ENCODE results near the gene PDE9A. TPM values are rescaled to one million over a fixed set of nuclear protein-coding genes. Genes with fewer than 3 reads are reported as not detected.

The PDE9A gene
- total and polyA plus RNA-seq, 4 experiments from 2014 or later, result 2.2 to 9.2 (median 5.3) TPM

DNA sequence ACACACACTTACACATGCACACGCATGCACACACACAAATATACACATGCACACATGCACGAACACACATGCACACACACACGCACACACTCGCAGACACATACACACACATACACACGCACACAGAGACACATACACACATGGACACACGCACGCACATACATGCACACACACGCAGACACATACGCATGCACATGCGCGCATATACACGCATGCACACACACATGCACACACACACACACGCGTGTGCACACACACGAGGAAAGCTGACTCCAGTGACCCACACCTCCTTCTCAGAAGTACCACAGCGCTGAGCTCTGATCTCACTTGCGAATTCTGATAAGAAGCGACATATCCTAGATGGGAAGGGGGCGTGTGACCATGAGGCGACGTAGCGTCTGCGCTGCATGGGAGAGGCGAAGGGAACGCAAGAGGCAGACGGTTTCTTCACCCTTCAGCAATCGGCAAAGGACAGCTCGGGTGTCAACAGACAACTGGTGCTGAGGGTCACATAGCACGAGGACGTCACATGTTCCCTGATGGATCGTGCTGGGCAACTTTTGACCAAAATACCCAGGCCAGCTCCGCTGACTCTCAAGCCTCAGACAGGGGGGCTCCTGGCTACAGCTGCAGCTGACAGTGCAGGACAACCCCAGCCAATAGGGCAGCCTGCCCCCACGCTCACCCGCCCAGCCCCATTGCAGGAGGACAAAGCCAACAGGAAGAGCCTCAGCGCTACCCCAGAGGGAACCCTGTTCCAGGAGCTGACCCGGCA is 16.0 kb upstream of the PDE9A start:
- ChIA-PET CTCF (ENCODE audit: partially characterized antibody) (no interaction called here), POLR2A (ENCODE audit: partially characterized antibody) (no interaction called here)
- no peaks in the 10 kb centered on the region for H3K4me1 ChIP-seq (ENCODE audit: insufficient read depth, low read length)
- Mint-ChIP-seq H3K36me3 (no peaks in the 10 kb centered on the region), H3K9me3 (no peaks in the 10 kb centered on the region), H3K4me1 (no peaks in the 10 kb centered on the region), H3K4me3 (no peak overlapping the region), H3K27ac (no peak overlapping the region), H3K27me3 (peaks cover 6 to 7% of the 10 kb centered on the region in 2 donors)
- DNase-seq, result no peak
- no peaks in the 10 kb centered on the region for H3K9me3 ChIP-seq (ENCODE audit: control insufficient read depth in 1 of 2, low read length in 2 of 2)
- intact Hi-C loops (cut with micrococcal nuclease), result no loop called here
- H3K36me3 ChIP-seq (ENCODE audit: insufficient read depth, low read length), result no peaks in the 10 kb centered on the region
- H3K27ac ChIP-seq (ENCODE audit: low read depth, low read length), result no peak overlapping the region
- no peaks in the 10 kb centered on the region for H3K27me3 ChIP-seq (ENCODE audit: insufficient read depth, low read length)
- H3K4me3 ChIP-seq (ENCODE audit: low read length in 2 of 2), result no peak overlapping the region

DNA sequence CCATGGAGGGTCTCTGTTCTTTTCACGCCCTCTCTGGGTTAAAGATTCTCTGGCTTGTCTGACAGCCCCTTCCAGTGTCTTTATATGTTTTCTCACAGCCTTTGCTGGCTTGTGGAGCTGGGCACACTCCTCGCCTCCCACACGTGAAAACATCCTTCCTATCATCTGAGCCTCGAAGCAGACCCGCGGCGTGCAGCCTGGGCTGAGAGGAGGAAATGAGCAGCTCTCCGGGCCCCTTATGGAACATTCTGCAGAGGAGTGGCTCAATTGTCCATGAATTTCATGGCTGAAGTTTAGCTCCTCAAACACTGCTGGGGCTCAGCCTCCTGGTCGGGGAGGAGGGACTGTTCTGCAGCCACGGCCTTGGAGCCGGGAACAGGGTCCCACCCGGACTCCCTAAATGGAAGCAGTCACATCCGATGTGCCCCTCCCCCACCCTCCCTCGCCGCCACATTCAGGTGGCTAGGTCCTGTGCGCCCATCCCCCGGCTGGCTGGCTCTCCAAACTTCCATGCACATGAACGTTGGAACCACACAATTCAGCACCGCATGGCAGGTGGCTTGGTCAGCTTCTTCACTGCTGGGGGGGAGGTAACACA is 15.1 kb upstream of the PDE9A start:
- H3K9me3 ChIP-seq (ENCODE audit: control insufficient read depth in 1 of 2, low read length in 2 of 2), result no peaks in the 10 kb centered on the region
- H3K4me1 ChIP-seq (ENCODE audit: insufficient read depth, low read length), result no peaks in the 10 kb centered on the region
- H3K27ac ChIP-seq (ENCODE audit: low read depth, low read length), result no peak overlapping the region
- intact Hi-C loops (cut with micrococcal nuclease), result no loop called here
- no peaks in the 10 kb centered on the region for H3K36me3 Mint-ChIP-seq
- H3K27me3 ChIP-seq (ENCODE audit: insufficient read depth, low read length), result no peaks in the 10 kb centered on the region
- H3K27ac Mint-ChIP-seq, result no peak overlapping the region
- no peak overlapping the region for H3K4me3 ChIP-seq (ENCODE audit: low read length in 2 of 2)
- ChIA-PET CTCF (ENCODE audit: partially characterized antibody) (no interaction called here), POLR2A (ENCODE audit: partially characterized antibody) (no interaction called here)
- H3K27me3 Mint-ChIP-seq, result peaks cover 6 to 9% of the 10 kb centered on the region in 2 donors
- no peaks in the 10 kb centered on the region for H3K36me3 ChIP-seq (ENCODE audit: insufficient read depth, low read length)
- no peaks in the 10 kb centered on the region for H3K9me3 Mint-ChIP-seq
- H3K4me1 Mint-ChIP-seq, result no peaks in the 10 kb centered on the region
- no peak for DNase-seq
- H3K4me3 Mint-ChIP-seq, result no peak overlapping the region

DNA sequence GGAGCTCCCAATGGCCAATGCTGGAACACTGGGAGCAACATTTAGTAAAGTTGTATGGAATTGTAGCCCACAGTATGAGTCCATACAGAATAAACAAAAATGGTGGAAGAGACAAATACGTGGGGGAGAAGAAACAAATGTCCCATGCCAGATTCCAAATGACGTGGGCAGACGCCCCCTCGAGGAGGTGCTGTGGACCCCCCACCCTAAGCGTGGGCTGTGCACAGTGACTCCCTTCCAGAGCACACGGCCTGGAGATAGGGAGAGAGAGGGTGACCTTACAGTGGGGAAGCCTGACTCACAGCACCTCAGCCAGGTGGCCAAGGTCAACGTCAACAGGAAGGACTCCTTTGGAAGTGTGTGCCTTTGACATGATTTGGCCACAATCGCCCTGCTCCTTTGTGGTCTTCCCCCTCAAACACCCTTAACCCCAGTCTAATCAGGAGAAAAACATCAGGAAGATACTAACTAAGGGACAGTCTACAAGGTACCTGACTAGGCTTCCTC is 13.7 kb upstream of the PDE9A start:
- ChIA-PET CTCF (ENCODE audit: partially characterized antibody) (no interaction called here), POLR2A (ENCODE audit: partially characterized antibody) (no interaction called here)
- Histone ChIP-seq H3K4me3 (ENCODE audit: low read length in 2 of 2) (no peak overlapping the region), H3K4me1 (ENCODE audit: insufficient read depth, low read length) (no peaks in the 10 kb centered on the region), H3K27ac (ENCODE audit: low read depth, low read length) (no peak overlapping the region), H3K36me3 (ENCODE audit: insufficient read depth, low read length) (no peaks in the 10 kb centered on the region), H3K9me3 (ENCODE audit: control insufficient read depth in 1 of 2, low read length in 2 of 2) (no peaks in the 10 kb centered on the region), H3K27me3 (ENCODE audit: insufficient read depth, low read length) (no peaks in the 10 kb centered on the region)
- H3K27ac Mint-ChIP-seq, result peak overlapping the region in 1 of 7 donors; percentile 70
- intact Hi-C loops (cut with micrococcal nuclease), result no loop called here
- no peak for DNase-seq
- peaks cover 8 to 9% of the 10 kb centered on the region in 2 donors for H3K27me3 Mint-ChIP-seq
- no peaks in the 10 kb centered on the region for H3K36me3 Mint-ChIP-seq
- H3K9me3 Mint-ChIP-seq, result no peaks in the 10 kb centered on the region
- no peak overlapping the region for H3K4me3 Mint-ChIP-seq
- H3K4me1 Mint-ChIP-seq, result no peaks in the 10 kb centered on the region

DNA sequence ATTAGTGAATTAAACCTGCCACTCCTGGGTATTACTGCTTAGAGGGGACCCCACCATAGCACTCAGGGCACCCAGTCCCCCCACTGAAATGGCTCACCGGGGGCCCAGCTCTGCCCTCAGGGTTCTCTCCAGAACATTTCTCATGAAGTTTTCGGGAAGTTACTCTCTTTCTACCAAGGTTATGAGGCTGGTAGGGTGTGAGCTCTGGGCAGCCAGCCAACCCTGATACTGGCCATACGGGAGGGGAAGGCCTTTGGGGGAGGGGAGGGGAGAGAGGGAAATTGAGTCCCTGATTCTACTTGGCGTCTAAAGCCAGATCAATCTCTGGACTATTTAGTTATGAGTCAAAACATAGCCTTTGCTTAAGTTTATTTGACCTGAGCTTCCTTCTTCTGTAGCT is 12.9 kb upstream of the PDE9A start:
- no peak for DNase-seq
- no peak overlapping the region for H3K4me3 Mint-ChIP-seq
- H3K9me3 Mint-ChIP-seq, result no peaks in the 10 kb centered on the region
- Histone ChIP-seq H3K27me3 (ENCODE audit: insufficient read depth, low read length) (no peaks in the 10 kb centered on the region), H3K36me3 (ENCODE audit: insufficient read depth, low read length) (no peaks in the 10 kb centered on the region), H3K27ac (ENCODE audit: low read depth, low read length) (no peak overlapping the region), H3K4me1 (ENCODE audit: insufficient read depth, low read length) (no peaks in the 10 kb centered on the region), H3K9me3 (ENCODE audit: control insufficient read depth in 1 of 2, low read length in 2 of 2) (no peaks in the 10 kb centered on the region), H3K4me3 (ENCODE audit: low read length in 2 of 2) (no peak overlapping the region)
- H3K36me3 Mint-ChIP-seq, result no peaks in the 10 kb centered on the region
- POLR2A ChIA-PET (ENCODE audit: partially characterized antibody), result no interaction called here
- H3K4me1 Mint-ChIP-seq, result no peaks in the 10 kb centered on the region
- CTCF ChIA-PET (ENCODE audit: partially characterized antibody), result interaction anchor here (1.2 kb wide), 1 partner anchor 177 kb away, joined by 3 read pairs; no protein-coding TSS in a partner anchor
- intact Hi-C loops (cut with micrococcal nuclease), result no loop called here
- H3K27me3 Mint-ChIP-seq, result peaks cover 8 to 9% of the 10 kb centered on the region in 2 donors
- no peak overlapping the region for H3K27ac Mint-ChIP-seq

DNA sequence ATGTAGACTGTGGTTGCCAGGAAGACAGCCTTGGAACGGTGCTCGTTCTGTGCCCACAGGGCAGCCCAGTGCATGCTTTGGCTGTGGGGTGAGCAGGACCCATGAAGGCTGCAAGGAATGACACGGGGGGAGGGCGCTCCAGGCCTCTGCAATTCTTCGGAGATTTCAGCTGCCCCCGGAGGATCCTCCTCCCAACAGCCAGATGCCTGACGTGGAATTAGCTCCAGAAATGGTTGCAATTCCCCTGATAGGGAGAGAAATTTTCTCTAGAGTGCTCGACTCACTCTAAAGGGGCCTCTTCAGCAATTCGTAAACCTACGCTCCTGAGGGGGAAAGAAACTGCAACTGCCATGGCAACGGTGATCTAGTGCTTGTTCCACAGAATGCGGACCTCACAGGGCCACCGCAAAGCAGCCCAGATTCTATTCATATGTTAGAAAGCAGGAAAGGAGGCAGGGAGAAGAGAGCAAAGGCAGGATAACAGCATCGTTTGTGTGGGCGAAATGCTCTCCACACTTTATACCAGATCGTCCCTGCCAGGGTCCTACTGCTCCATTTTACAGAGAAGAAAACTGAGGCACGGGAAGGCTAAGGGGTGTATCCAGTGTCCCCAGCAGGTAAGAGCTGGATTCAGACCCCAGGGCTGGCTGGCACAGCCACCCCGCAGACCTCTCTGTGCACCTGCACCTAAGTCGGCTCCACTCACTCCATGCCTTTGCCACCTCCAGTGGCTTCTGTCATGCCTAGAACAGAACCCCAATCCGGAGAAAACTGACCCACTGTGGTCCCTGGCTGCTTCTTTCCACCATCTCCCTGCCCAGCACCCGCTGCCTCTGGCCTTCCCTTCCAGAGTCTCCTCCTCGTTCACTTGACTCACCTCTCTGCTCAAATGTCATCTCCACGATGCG is 11.9 kb upstream of the PDE9A start:
- Mint-ChIP-seq H3K36me3 (no peaks in the 10 kb centered on the region), H3K9me3 (no peaks in the 10 kb centered on the region), H3K4me1 (no peaks in the 10 kb centered on the region), H3K4me3 (no peak overlapping the region), H3K27ac (peak overlapping the region in 1 of 7 donors; percentile 51), H3K27me3 (peaks cover 8 to 9% of the 10 kb centered on the region in 2 donors)
- intact Hi-C loops (cut with micrococcal nuclease), result no loop called here
- no peak for DNase-seq
- Histone ChIP-seq H3K27me3 (ENCODE audit: insufficient read depth, low read length) (no peaks in the 10 kb centered on the region), H3K4me3 (ENCODE audit: low read length in 2 of 2) (no peak overlapping the region), H3K4me1 (ENCODE audit: insufficient read depth, low read length) (no peaks in the 10 kb centered on the region), H3K36me3 (ENCODE audit: insufficient read depth, low read length) (no peaks in the 10 kb centered on the region), H3K27ac (ENCODE audit: low read depth, low read length) (no peak overlapping the region), H3K9me3 (ENCODE audit: control insufficient read depth in 1 of 2, low read length in 2 of 2) (no peaks in the 10 kb centered on the region)
- ChIA-PET POLR2A (ENCODE audit: partially characterized antibody) (no interaction called here), CTCF (ENCODE audit: partially characterized antibody) (interaction anchor here (1.2 kb wide), 1 partner anchor 176 kb away, joined by 3 read pairs; no protein-coding TSS in a partner anchor)

- Histone ChIP-seq H3K9me3 (ENCODE audit: control insufficient read depth in 1 of 2, low read length in 2 of 2) (no peaks in the 10 kb centered on the region), H3K4me1 (ENCODE audit: insufficient read depth, low read length) (no peaks in the 10 kb centered on the region), H3K27ac (ENCODE audit: low read depth, low read length) (no peak overlapping the region), H3K4me3 (ENCODE audit: low read length in 2 of 2) (no peak overlapping the region), H3K36me3 (ENCODE audit: insufficient read depth, low read length) (no peaks in the 10 kb centered on the region), H3K27me3 (ENCODE audit: insufficient read depth, low read length) (no peaks in the 10 kb centered on the region)
- no peaks in the 10 kb centered on the region for H3K4me1 Mint-ChIP-seq
- peak overlapping the region in 1 of 7 donors; percentile 51 for H3K27ac Mint-ChIP-seq
- ChIA-PET POLR2A (ENCODE audit: partially characterized antibody) (no interaction called here), CTCF (ENCODE audit: partially characterized antibody) (no interaction called here)
- peaks cover 6 to 9% of the 10 kb centered on the region in 2 donors for H3K27me3 Mint-ChIP-seq
- no peak for DNase-seq
- no peaks in the 10 kb centered on the region for H3K9me3 Mint-ChIP-seq
- intact Hi-C loops (cut with micrococcal nuclease), result no loop called here
- no peak overlapping the region for H3K4me3 Mint-ChIP-seq
- H3K36me3 Mint-ChIP-seq, result no peaks in the 10 kb centered on the region
Observed at GRCh38 chr21:42642219-42642745, 11.1 kb upstream of the PDE9A start.
